Activated CD8-positive, alpha-beta T cell treated with anti-CD3 and anti-CD28 coated beads, Interleukin-2, amount 10 ng/mL, durations not matched to agents 7 days and 5 days (primary cell): ENCODE results near the gene IFFO2. TPM values are rescaled to one million over a fixed set of nuclear protein-coding genes. Genes with fewer than 3 reads are reported as not detected.

Source experiments
- ATAC-seq: fragments of 150-1000 bp; cut with Tn5 transposase; one replicate; pipeline ENCODE4 v1.10.0; 2021; ENCODE audit warnings: moderate library complexity
- CTCF ChIA-PET: fragments of 350-600 bp; sonication (Branson Sonifier 250); formaldehyde crosslinking; loops from one replicate; lab custom pipeline; 2021; ENCODE audit warnings: antibody characterized with exemption; lab: Charles Lee
- POLR2A ChIA-PET: fragments of 350-600 bp; sonication (Branson Sonifier 250); formaldehyde crosslinking; loops from one replicate; lab custom pipeline; 2021; ENCODE audit warnings: antibody characterized with exemption; lab: Charles Lee
- DNase-seq: peaks from one replicate; pipeline ENCODE4 v3.0.0-alpha.2; 2020
- H3K27ac Mint-ChIP-seq: one replicate; pipeline ENCODE4 v1.8.0; 2021; ENCODE audit warnings: mild to moderate bottlenecking, mixed read lengths
- H3K27me3 Mint-ChIP-seq: one replicate; pipeline ENCODE4 v1.8.0; 2021; ENCODE audit warnings: low read depth, mixed read lengths
- H3K36me3 Mint-ChIP-seq: one replicate; pipeline ENCODE4 v1.8.0; 2021; ENCODE audit warnings: low read depth, mixed read lengths
- H3K4me1 Mint-ChIP-seq: one replicate; pipeline ENCODE4 v1.8.0; 2021; ENCODE audit warnings: low read depth, mixed read lengths
- H3K4me3 Mint-ChIP-seq: one replicate; pipeline ENCODE4 v1.8.0; 2021; ENCODE audit warnings: mild to moderate bottlenecking, mixed read lengths
- H3K9me3 Mint-ChIP-seq: one replicate; pipeline ENCODE4 v1.8.0; 2022; ENCODE audit warnings: mixed read lengths; ENCODE audit not compliant: insufficient read depth
- total RNA-seq, 2 experiments: library from RNA; stranded (reverse); gene quantifications; one replicate each; pipeline ENCODE4 v1.2.3, GENCODE V29; 2021

The IFFO2 gene
- total RNA-seq, 2 experiments from 2014 or later, result 7.2 to 8.2 TPM

DNA sequence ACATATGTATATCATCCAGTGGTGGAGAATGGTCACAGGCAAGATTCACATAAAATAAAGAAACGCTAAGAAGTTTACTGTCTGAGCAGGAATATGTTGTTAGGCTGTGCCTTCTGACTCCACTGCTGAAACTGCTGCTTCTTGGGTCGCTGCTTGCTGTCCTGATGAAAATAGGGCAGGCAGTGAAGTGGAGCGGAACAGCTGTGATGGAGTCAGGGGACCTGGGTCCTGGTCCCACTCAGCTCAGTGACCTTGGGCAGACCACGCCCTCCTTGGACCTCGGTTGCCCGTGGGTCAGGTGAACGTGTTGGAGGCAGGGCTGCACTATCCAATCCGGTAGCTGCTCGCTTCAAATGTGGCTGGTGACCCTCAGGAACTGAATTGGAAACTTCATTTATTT lies 33.4 kb upstream of the IFFO2 start:
- DNase-seq (no peak), ATAC-seq (no peak)
- ChIA-PET POLR2A (interaction anchor here (0.6 kb wide), 1 partner anchor 11 kb away, joined by 3 read pairs; no protein-coding TSS in a partner anchor), CTCF (no interaction called here)
- Mint-ChIP-seq H3K4me3 (no peak overlapping the region), H3K27ac (no peak overlapping the region), H3K36me3 (no peaks in the 10 kb centered on the region), H3K9me3 (no peaks in the 10 kb centered on the region), H3K4me1 (no peaks in the 10 kb centered on the region), H3K27me3 (peaks cover 25% of the 10 kb centered on the region)

DNA sequence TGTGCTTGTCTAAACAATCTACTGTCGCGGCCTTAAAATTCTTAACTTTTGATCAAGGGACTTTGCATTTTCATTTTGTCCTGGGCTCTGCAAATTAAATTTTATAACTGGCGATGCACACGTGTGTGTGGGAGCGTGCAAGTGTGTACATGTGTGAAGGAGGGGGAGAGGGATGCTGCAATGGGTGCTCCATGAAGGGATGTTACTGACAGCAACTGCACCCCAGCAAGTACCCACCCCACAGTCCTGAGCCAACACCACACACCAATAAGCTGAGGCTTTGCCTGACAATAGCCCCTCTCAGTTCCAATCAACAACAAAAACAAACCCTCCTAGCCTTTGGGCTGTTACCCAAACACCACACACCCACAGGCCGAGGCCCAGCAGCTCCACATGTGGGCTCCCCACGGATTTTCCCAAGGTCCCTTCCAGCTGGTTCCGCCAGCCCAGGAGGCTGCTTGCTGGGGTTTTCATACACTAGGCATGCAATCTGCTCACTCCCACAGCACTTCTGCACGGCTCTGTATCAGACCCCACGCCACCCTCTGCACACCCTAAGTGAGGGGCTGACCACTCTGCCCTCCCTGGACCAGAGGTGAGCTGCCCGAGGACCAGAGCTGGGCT lies 32.8 kb upstream of the IFFO2 start:
- ATAC-seq (no peak), DNase-seq (no peak)
- Mint-ChIP-seq H3K36me3 (no peaks in the 10 kb centered on the region), H3K4me3 (no peak overlapping the region), H3K27ac (no peak overlapping the region), H3K4me1 (no peaks in the 10 kb centered on the region), H3K9me3 (no peaks in the 10 kb centered on the region), H3K27me3 (peaks cover 30% of the 10 kb centered on the region)
- ChIA-PET POLR2A (no interaction called here), CTCF (no interaction called here)

DNA sequence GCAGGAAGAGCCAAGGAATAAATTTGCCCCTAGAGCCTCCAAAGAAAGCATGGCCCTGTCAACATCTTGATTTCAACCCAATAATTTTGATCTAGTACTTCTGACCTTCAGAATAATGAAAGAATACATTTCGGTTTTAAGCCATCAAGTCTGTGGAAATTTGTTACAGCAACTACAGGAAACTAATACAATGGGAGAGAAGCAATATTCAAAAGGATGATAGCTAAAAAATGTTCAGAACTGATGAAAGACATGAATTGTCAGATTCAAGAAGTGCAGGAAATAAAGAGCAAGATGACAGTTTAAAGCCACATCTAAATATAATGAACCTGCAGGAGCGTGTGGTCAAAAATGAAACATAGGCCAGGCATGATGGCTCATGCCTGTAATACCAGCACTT lies 24.8 kb upstream of the IFFO2 start:
- H3K4me3 Mint-ChIP-seq, result no peak overlapping the region
- CTCF ChIA-PET, result no interaction called here
- H3K27ac Mint-ChIP-seq, result no peak overlapping the region
- POLR2A ChIA-PET, result no interaction called here
- DNase-seq, result no peak
- no peak for ATAC-seq
- no peaks in the 10 kb centered on the region for H3K9me3 Mint-ChIP-seq
- H3K36me3 Mint-ChIP-seq, result peaks cover 2% of the 10 kb centered on the region
- H3K27me3 Mint-ChIP-seq, result peaks cover 56% of the 10 kb centered on the region
- no peaks in the 10 kb centered on the region for H3K4me1 Mint-ChIP-seq

- no peak for DNase-seq
- CTCF ChIA-PET, result no interaction called here
- Mint-ChIP-seq H3K9me3 (no peaks in the 10 kb centered on the region), H3K27me3 (peaks cover 39% of the 10 kb centered on the region), H3K36me3 (peaks cover 2% of the 10 kb centered on the region), H3K4me3 (no peak overlapping the region), H3K27ac (no peak overlapping the region), H3K4me1 (no peaks in the 10 kb centered on the region)
- ATAC-seq, result no peak
- POLR2A ChIA-PET, result no interaction called here
These were observed 22.2 kb upstream of the IFFO2 start for GRCh38 chr1:18978706-18979105.

GRCh38 chr1:18977428-18977827 lies 21.0 kb upstream of the IFFO2 start:
- CTCF ChIA-PET, result no interaction called here
- H3K4me3 Mint-ChIP-seq, result no peak overlapping the region
- DNase-seq, result no peak
- peaks cover 33% of the 10 kb centered on the region for H3K27me3 Mint-ChIP-seq
- ATAC-seq, result no peak
- peaks cover 2% of the 10 kb centered on the region for H3K36me3 Mint-ChIP-seq
- no peak overlapping the region for H3K27ac Mint-ChIP-seq
- H3K4me1 Mint-ChIP-seq, result no peaks in the 10 kb centered on the region
- POLR2A ChIA-PET, result no interaction called here
- no peaks in the 10 kb centered on the region for H3K9me3 Mint-ChIP-seq

DNA sequence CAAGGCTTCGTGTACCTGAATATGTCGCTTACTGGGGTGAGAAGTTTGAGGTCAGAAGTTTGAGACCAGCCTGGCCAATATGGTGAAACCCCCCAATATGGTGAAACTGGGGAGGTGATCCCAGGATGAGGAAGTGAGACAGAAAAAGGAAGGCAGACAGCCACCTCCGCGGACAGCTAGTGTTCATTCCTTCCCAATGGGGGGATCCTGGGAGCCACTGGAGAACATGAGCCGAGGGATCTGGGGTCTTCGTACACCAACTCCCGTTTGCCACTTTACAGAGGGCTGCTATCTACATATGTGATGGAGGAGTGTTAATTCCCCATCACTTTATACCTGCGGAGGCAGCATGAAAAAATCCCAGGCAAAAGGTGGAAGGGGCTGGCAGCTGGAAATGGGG lies 19.6 kb upstream of the IFFO2 start:
- Mint-ChIP-seq H3K36me3 (no peaks in the 10 kb centered on the region), H3K4me3 (no peak overlapping the region), H3K4me1 (no peaks in the 10 kb centered on the region), H3K27me3 (peaks cover 23% of the 10 kb centered on the region), H3K9me3 (no peaks in the 10 kb centered on the region), H3K27ac (no peak overlapping the region)
- no peak for ATAC-seq
- POLR2A ChIA-PET, result no interaction called here
- CTCF ChIA-PET, result no interaction called here
- no peak for DNase-seq

GRCh38 chr1:18974606-18975005 lies 18.1 kb upstream of the IFFO2 start:
- no peak overlapping the region for H3K4me3 Mint-ChIP-seq
- H3K4me1 Mint-ChIP-seq, result no peaks in the 10 kb centered on the region
- POLR2A ChIA-PET, result interaction anchor here (0.8 kb wide), 1 partner anchor 229 kb away, joined by 4 read pairs; no protein-coding TSS in a partner anchor
- peaks cover 18% of the 10 kb centered on the region for H3K27me3 Mint-ChIP-seq
- H3K9me3 Mint-ChIP-seq, result no peaks in the 10 kb centered on the region
- DNase-seq (no peak), ATAC-seq (no peak)
- CTCF ChIA-PET, result interaction anchor here (2.9 kb wide), 1 partner anchor 67 kb away, joined by 24 read pairs; no protein-coding TSS in a partner anchor
- H3K27ac Mint-ChIP-seq, result no peak overlapping the region
- H3K36me3 Mint-ChIP-seq, result no peaks in the 10 kb centered on the region

- H3K36me3 Mint-ChIP-seq, result no peaks in the 10 kb centered on the region
- no peaks in the 10 kb centered on the region for H3K4me1 Mint-ChIP-seq
- H3K27ac Mint-ChIP-seq, result no peak overlapping the region
- ATAC-seq (no peak), DNase-seq (no peak)
- no peak overlapping the region for H3K4me3 Mint-ChIP-seq
- CTCF ChIA-PET, result interaction anchor here (2.5 to 2.9 kb wide), 2 partner anchors 60 to 66 kb away, joined by 17 to 24 read pairs; no protein-coding TSS in a partner anchor
- POLR2A ChIA-PET, result no interaction called here
- no peaks in the 10 kb centered on the region for H3K9me3 Mint-ChIP-seq
- H3K27me3 Mint-ChIP-seq, result peaks cover 15% of the 10 kb centered on the region
These were observed 17.5 kb upstream of the IFFO2 start for GRCh38 chr1:18974005-18974404.

DNA sequence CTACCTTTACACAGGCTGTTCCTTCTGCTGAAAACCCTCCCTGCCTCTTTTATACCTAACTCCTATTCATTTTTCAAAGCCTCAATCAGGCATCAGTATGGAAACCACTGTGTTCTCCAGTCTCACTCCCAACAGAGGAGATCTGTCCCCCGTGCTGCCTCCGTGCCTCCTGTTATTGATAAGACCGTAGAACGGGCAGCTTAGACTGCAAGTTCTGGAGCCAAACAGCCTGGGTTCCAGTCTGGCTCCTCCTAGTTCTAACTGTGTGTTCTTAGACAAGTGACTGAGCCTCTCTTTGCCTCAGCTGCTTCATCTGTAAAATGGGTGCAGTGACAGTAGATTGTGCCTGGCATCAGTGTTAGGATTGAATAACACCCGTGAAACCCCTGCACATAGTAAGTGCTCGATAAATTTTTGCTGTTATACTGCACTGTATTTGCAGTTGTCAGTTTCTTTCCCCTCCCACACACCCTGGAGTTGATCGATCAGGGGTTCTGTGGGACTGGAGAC lies 17.0 kb upstream of the IFFO2 start:
- ChIA-PET CTCF (interaction anchor here (1.2 to 2.9 kb wide), 8 partner anchors 15 to 140 kb away, joined by 4 to 24 read pairs (median 5); no protein-coding TSS in a partner anchor), POLR2A (no interaction called here)
- no peaks in the 10 kb centered on the region for H3K4me1 Mint-ChIP-seq
- no peaks in the 10 kb centered on the region for H3K9me3 Mint-ChIP-seq
- H3K27me3 Mint-ChIP-seq, result peaks cover 11% of the 10 kb centered on the region
- DNase-seq (no peak), ATAC-seq (no peak)
- H3K4me3 Mint-ChIP-seq, result no peak overlapping the region
- no peaks in the 10 kb centered on the region for H3K36me3 Mint-ChIP-seq
- no peak overlapping the region for H3K27ac Mint-ChIP-seq

DNA sequence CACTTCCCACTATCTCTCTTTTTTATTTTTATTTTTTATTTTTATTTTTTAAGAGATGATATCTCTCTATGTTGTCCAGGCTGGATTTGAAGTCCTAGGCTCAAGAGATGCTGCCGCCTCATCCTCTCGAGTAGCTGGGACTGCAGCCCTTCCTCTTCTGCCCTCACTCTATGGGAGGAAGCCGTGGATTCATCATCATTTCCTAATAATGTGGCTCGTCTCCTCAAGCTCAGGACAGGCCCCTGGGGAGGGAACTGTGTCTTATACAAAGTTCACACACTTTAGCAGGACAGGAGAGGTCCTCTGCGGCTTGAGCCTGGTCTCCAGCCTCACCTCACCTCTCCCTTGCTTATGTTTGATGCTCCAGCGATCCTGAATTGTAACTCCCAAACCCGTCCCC lies 16.5 kb upstream of the IFFO2 start:
- no peak for DNase-seq
- Mint-ChIP-seq H3K36me3 (no peaks in the 10 kb centered on the region), H3K4me1 (no peaks in the 10 kb centered on the region), H3K9me3 (no peaks in the 10 kb centered on the region), H3K27me3 (peaks cover 11% of the 10 kb centered on the region), H3K27ac (no peak overlapping the region), H3K4me3 (no peak overlapping the region)
- ATAC-seq, result no peak
- ChIA-PET CTCF (interaction anchor here (0.8 to 2.9 kb wide), 13 partner anchors 13 to 141 kb away, joined by 3 to 24 read pairs (median 5); no protein-coding TSS in a partner anchor), POLR2A (no interaction called here)

DNA sequence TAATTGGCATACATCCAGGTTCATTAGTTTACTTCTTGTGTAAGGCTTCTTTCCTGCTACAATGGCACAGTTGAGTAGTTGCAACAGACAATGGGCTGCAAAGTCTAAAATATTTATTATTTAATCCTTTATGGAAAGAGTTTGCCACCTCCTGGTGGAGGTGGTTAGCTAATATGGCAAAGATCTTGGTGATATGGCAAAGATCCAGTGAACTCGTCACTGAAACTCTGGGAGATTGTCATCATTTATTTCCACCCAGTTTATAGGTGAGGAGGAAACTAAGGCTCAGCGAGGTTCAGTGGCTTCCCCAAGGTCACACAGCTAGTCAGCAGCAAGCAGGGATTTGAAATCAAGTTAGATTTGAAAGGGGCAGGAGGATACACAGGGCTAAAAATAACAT lies 16.1 kb upstream of the IFFO2 start:
- DNase-seq (no peak), ATAC-seq (no peak)
- ChIA-PET CTCF (interaction anchor here (0.8 to 2.9 kb wide), 14 partner anchors 13 to 141 kb away, joined by 3 to 24 read pairs (median 4); no protein-coding TSS in a partner anchor), POLR2A (no interaction called here)
- H3K4me1 Mint-ChIP-seq, result no peaks in the 10 kb centered on the region
- H3K27me3 Mint-ChIP-seq, result peaks cover 11% of the 10 kb centered on the region
- H3K9me3 Mint-ChIP-seq, result no peaks in the 10 kb centered on the region
- H3K4me3 Mint-ChIP-seq, result no peak overlapping the region
- no peaks in the 10 kb centered on the region for H3K36me3 Mint-ChIP-seq
- no peak overlapping the region for H3K27ac Mint-ChIP-seq

GRCh38 chr1:18970762-18971161 lies 14.3 kb upstream of the IFFO2 start:
- no peak for ATAC-seq
- Mint-ChIP-seq H3K36me3 (no peaks in the 10 kb centered on the region), H3K9me3 (no peaks in the 10 kb centered on the region), H3K27ac (no peak overlapping the region), H3K4me3 (no peak overlapping the region), H3K27me3 (peaks cover 8% of the 10 kb centered on the region), H3K4me1 (no peaks in the 10 kb centered on the region)
- CTCF ChIA-PET, result interaction anchor here (1.1 to 1.4 kb wide), 3 partner anchors 14 to 104 kb away, joined by 3 to 5 read pairs (median 4); partner anchors contain the start of gene IFFO2
- no peak for DNase-seq
- POLR2A ChIA-PET, result no interaction called here
